CD4-positive, alpha-beta T cell treated with Interleukin-4 for 4 hours (primary cell): ENCODE results near the gene AUTS2.

ENCODE experiments used
- DNase-seq: peaks from one replicate; pipeline ENCODE4 v3.0.0-alpha.2; 2020

The AUTS2 gene

DNA sequence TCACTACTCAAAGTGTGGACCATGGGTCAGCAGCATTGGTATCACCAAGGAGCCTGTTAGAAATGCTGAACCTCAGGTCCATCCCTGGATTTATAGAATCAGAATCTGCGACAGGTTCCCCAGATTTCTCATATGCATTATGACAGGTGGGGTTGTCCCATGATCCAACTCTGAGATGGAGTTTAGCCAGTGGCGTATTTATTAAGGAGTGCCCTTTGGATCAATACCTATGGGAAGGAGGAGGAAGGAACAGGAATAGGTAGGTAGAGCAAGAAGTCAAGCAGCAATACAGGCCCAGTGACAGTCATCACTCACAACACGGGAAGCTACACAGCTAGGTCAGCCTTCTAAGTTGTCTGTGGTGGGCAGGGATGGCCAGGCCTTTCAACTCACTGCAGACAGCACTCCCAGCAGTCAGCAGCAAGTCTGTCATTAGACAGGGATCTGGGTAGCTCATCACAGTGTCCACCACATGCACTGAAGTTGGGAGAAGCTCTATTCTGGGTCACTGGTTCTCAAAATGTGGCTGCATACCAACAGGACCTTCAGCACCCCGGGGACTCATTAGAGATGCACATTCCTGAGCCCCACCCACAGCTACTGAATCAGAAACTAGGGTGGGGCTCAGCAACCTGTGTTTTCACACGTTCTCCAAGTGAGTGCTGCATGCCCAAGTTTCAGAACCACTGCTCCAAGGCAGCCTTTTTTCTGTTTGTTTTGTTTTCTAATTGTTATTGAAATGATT, 1001.3 kb downstream of the AUTS2 start:
- DNase-seq = no peak

DNA sequence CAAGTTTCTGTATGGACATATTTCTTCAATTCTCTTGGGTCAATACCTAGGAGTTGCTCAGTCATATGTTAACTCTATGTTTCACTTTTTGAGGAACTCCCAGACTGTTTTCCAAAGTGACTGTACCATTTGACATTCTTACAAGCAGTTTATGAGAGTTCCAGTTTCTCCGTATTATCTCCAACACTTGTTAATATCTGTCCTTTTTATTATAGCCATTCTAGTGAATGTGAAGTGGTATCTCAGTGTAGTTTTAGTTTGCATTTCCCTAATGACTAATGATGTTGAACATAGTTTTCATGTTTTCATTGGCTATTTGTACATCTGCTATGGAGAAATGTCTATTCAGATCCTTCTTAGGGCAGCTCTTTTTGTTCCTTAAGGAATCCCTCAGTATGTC, 1002.7 kb downstream of the AUTS2 start:
- no peak for DNase-seq

DNA sequence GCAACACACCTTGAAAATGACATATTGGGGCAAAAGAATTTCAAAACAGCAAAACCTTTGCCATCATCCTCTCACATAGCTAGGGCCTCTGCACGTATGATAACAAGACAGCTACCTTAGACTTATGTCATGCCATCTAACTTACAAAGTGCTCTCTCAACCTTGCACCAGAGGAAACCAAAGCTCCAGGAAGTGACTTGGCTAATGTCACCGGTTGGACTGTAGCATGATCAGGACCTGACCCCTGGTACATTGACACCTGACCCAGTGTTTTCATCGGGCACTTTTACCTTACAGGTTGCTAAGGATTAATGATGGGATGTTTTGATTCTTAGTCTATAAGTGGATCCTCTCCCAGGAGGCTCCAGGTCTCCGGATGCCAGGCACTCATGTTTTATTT, 1003.8 kb downstream of the AUTS2 start:
- no peak for DNase-seq

DNA sequence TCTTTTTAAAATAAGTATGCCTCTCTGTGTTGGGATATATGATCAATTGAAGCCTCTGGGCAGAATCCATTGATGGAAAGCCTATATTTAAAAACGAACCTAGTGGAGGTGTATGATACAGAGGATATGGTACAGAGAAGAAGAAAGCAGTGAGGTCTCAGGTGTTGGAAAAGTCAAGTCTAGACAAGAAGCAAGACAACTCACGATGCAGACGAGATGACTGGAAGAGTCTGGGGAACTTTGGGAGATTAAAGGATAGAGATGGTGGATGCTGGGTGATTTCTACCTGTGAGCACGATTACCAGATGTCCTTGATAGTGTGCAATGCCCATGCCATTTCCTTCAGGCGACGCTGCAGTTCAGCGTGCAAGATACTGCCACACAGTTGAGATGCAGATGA, 1009.0 kb downstream of the AUTS2 start:
- DNase-seq = no peak

DNA sequence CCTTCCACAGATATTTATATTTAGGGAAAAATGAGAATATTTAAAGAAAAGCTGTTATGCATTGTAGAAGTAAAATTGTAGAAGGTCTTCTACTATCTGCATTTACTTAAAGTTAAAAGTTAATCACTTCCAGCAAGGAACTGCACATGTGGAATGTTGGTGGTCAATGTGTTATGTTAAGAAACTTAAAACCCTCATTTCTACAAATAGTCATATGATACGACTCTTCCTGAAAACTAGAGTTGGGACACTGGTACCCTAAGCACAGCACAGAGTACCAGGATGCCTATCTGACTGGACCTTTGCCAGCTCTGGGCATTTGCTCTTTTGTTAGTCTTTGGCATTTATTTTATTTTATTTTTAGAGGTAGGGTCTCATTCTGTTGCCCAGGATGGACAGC, 1009.5 kb downstream of the AUTS2 start:
- no peak for DNase-seq

DNA sequence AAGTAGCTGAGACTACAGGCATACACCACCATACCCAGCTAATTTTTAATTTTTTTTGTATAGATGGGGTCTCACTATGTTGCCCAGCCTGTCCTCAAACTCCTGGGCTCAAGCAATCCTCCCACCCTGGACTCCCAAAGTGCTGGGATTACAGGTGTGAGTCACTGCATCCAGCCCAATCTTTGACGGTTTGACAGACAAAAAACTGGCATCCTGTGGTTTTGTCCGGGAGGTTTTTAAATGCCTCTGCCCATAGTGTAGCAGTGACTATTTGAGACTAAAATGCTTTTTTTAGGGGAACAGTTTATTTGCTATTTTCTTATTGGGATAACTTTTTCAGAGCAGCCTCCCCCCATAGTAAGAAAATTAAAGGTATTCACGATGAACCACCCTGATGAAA, 1010.0 kb downstream of the AUTS2 start:
- DNase-seq = no peak

DNA sequence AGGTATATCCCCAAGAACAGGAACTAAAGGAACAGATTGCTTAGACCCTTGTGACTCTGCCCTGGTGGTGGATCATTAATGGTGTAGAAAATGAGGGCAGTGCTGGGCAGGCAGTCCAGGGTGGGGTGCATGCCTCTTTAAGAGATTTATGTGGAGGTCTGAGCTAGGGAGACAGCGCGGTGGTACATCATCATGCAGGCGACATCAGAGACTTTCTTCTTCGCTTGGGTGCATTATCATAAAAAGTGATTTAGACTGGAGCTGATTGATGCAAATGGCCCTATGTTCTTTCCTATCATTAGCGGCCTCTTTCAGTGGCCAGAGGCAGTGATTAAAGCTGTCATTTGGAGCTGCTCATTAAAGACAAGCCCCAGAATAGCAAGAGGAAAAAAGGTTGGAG, 1014.5 kb downstream of the AUTS2 start:
- DNase-seq = no peak

DNA sequence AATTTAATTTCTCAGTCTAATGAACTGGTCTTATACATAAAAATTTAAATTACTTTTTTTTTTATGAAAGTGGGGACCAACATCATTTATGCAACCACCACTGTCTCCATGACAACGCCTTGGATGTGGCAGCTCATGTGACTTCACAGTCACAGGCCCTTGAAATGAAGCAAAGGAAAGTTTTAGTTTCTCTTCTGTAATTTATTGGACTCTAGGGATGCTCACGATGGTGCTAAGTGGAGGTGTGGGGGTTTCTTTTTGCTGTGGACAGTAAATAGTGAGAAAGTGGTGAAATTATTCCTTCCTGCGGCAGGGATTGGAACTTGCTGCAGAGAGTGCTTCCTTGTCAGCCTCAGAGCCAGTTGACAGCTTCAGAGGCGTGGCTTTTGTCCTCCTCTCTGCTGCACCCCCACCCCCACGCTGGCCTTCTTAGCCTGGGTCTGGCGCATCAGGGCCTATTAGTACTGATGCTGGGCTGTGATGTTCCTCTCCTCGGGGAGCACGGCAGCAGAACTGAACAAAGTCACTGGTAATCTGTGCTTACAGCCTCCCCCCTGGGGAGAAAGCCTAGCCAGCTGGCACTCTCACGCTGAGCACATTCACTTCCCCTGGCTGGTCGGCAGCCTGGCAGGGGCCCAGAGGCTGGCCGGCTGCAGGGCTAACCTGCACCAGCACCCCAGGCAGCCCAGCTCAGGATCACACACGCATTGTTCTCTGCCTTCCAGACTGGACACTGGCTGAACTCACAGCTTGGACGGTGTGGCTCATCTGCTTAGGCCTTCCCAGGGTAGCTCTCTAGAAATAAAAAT, 1016.2 kb downstream of the AUTS2 start:
- no peak for DNase-seq

DNA sequence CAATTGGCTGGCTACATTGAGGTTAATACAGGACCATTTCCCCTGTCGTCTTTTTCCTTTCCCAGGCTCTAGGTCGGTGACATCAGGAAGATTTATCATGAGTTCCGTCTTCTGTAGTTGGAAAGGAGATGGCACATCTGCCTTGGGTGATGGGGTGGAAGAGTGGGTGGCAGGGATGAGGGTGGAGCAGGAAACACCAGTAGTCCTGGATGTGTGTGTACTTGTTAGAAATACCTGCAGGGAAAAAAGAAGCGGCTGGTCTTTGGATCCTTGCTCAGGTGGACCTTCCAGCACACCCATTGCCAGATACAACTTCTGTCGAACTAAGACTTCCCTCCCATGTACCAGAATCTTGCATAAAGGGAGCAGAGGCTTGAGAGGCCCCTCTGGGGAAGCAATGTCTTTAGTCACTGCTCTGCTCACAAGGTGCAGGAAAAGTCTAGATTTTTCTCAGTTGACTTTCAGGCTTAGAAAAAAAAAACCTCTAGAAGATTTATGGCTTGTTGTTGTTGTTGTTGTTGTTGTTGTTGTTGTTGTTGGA, 1016.9 kb downstream of the AUTS2 start:
- no peak for DNase-seq

DNA sequence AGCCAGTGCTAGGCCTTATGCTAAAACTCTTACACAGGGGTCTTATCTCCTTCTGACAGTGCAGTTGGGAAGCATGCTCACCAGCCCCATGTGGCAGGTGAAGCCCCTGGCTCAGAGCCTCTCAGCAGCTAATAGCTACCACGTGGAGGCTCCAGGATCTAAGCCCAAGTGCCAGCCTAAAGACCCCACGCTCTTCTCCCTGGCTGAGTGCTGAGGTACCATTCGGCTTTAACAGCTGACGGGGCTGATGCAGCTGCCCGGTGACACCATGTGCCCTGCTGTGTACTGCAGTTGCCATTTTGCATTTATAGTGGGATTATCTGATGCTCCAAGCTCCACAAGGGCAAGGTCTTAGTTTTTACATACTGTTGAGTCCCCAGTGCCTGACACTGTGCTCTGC, 1017.9 kb downstream of the AUTS2 start:
- DNase-seq = no peak

DNA sequence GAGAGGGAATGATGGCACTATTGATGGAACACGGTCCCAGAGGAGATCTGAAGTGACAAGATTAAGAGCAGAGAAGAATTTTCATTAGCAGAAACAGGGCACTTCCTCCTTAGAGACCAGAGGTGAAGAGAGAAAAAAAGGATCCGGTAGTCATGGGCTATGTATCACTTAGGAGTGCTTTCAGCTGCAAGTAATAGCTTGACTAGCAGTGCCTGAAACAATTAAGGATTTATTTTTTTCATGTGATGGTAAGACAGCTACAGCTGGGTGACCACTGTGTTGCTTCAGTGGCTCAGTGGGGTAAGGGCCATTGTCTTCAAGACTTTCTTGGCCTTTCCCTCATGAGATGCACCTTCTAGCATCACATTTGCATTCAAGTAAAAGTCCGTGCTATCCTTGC, 1018.5 kb downstream of the AUTS2 start:
- DNase-seq = no peak

DNA sequence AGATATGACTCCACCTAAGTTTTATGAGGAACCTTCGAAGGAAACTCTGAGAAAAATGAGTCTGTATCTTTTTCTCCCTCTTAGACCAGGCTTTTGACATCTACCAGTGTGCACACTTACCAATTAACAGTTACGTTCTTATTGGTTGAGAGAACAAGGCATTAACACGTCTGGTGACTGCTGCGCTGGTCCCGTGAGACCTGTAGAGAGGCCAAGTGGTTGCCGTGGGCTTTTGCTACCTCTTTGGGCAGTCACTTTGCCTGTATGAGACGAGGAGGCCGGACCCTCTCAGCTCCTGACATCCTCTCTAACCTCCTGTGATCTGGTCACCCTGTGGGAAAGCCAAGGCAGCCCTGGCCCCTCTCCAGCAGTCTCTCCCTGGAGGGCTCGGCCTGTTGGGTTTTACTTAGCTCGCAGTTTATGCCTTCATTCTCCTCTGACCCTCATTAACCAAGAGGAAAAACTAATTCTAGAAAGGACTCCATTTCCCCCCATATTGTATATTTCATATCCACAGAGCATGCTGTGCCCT, 1019.8 kb downstream of the AUTS2 start:
- no peak for DNase-seq

DNA sequence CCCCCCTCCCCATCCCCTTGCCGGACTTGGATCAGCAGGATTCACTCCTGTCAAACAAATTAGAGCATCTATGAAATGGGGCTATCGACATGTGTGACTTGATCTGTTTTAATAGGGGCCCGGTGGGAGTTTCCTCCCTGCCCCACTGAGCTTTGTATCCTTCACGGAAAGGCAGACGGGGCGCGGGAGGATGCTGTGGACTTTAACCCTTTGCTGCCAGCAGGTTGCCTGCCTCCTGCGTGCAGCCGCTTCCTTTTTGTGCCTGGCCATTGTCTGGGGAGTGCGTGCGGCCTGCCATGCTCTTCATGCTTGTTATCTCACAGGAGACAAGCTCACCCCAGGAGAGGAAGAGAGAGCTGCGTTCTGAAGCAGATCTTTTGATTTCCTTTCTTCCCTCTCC, 1020.9 kb downstream of the AUTS2 start:
- no peak for DNase-seq

DNA sequence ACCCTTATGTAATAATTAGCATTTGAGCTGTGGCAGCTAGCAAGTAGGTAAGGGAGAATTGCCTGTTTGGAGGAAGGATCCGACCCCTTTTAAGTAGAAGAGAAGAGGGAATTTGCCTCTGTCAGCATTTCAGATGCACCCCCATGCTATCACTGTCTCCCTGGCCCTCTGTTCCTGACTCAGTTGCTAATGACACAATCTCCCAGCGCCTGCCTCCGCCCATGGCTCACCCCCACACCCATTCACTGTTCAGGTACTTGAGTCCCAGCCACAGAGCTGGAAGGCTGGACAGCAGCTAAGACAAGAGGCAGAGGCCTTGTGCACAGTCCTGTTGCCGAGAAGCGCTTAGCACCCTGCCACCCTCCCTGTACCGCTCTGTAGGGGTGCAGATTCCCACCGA, 1021.4 kb downstream of the AUTS2 start:
- DNase-seq = no peak

DNA sequence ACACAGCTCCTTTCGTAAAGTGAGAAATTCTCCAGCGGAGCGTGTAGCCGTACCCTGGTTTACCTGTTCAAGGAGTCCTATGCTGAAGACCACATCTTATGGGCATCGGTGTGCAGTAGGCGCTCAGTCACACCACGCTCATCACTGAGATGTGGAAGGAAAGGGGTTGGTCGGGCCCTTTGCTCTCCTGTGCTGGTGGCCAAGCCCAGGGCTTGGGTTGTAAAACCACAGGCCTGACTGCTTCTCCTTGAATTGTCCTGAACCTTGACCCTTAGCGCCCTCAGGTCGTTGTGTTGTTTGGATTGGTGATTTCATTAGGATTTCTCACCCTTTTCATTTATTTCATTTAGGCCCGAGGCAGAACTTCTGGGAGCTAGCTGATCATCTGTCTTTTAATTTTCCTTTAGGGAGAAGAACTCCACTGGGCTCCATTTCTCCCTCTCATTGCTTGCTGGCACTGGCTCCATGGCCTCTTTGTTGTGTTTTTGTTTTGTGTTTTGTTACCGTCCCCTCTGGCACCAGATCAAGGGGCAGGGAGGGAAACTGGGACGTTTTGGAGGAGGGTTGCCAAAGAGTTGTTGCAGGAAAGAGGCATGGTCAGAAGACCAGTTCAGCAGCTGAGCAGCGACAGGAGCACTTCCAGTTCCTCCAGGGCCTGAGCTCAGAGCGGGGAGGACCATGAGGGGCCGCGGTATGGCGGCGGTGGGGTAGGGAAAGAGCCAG, 1022.2 kb downstream of the AUTS2 start:
- no peak for DNase-seq

DNA sequence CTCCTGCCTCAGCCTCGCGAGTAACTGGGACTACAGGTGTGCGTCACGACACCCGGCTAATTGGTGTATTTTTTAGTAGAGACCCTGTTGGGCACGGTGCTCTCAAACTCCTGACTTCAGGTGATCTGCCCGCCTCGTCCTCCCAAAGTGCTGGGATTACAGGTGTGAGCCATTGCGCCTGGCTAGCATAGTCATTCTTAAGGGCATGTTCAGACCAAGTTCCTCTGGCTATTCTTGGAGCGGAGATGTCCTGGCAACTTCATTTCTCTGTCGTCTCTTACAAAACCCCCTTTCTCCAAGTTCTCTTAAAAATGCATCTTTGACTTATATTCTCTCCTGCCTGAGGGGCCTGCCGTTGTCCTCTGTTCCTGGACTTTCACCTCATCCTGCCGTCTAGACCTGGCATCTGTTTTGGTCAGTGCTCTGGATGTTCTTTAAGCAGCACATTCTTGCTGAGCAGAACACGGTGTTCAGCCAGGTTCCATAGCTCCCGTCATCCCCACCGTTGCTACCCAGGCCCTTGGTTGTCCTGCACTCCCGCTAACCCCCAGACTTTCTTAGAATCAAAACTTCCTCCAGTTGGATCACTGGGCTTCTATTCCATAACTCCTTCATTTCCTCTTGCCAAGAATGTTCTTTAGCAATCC, 1023.8 kb downstream of the AUTS2 start:
- no peak for DNase-seq

DNA sequence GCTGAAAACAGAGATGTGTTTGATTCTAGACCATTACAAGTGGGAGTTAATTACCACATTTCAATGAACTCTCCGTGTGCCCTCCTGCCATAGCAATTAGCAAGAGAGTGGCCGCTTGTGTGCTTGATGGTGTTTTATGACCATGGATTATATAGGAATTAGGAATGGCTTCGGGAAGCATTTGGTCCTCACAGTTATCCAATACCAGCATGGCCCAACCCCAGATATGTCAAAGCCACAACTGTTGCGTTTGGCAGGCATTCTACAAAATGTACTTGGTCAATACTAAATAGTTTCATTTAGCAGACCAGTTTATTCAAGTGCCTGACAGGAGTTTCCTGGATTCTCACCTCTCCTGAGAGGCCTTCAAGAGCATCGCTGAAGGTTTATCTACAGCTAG, 1024.7 kb downstream of the AUTS2 start:
- no peak for DNase-seq

DNA sequence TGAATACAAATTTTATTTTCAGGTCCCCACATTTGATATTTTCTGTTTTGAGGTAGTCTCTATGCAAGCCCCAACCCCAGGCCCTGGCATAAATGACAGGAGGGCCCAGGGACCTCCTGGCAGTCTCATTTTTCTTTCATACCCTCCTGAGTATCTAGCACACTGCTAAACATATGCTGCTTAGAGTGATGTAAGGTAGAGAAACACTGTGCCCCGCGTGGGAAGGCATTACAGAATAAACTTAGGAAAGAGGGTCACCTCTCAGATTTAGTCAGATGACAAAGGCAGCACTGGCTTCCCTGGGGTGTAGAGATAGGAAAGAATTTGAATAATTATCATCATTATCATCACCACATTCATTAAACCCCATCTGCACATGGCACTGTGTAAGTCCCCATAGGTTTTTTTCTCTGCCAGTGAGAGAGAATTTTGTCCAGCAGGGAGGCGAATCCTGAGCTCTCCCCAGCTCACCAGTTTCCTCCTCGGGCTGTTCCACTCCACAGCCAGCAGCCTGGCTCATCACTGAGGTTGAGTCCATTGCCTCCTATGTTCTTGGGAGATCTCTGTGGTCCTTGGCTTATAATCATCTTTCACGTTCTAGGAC, 1026.3 kb downstream of the AUTS2 start:
- DNase-seq = no peak

DNA sequence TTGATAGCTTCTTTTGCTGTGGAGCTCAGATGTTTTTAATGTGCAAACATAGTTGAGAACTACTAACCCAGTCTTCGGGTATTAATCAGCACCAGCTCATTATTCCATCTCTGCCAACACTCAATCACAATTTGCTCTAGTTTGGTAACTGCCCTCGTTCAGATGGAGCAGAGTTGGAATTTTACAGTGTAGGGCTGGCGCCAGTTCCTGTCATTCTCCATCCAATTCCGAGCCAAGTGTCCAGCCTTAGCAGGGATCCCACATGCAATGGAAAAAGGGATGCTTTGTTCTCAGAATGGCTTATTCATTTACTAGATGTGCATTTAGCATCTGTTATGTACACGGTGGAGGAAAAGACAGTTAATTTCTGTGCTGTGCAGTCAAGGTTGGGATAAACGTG, 1029.2 kb downstream of the AUTS2 start:
- no peak for DNase-seq

DNA sequence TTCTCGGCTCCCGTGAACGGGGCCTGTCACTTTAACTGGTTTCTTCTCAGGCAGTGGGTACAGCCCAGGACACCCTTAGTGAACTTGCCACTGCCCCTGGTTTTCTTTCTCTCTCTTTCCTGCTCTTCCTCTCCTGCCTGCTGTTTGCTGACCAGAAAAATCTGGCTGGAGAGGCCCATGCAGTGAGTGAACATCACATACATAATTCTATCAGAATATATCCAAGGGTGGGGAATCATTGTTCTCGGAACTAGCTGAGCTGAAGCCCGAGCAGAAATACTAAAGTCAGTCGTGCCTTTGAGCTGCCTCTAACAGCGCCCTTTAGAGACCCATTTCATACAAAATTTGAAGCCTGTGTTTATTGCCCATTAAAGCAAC, 1032.2 kb downstream of the AUTS2 start:
- DNase-seq = no peak

DNA sequence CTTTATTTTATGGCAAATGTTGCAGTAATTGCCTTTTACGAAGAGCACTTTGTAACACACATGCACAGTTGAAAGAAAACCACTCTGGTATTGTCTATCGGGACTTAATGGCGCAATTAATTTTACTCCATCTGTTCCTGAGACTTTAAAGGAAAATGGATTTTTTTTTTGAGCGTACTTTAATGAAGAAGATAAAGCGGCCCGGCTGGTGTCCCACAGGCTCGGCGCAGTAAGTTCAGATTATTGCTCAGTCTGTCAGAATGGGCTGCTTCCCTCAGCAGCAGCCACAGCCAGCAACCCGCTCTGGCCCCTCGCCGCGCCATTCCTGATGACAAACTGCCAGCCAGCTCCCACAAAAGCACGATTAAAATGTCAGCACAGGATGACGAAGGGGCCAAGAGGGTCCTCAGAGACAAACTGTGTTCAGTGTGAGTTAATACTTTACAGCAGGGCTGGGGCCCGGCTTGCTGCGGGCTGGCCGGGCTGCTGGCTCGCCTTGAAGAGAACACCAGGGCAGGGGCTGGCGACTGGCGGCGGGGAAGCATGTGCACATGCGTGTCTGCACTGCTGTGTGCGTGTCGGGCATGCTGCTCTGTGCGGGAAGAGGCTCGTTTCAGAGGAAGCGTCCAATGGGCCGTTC, 1032.7 kb downstream of the AUTS2 start:
- DNase-seq = no peak

DNA sequence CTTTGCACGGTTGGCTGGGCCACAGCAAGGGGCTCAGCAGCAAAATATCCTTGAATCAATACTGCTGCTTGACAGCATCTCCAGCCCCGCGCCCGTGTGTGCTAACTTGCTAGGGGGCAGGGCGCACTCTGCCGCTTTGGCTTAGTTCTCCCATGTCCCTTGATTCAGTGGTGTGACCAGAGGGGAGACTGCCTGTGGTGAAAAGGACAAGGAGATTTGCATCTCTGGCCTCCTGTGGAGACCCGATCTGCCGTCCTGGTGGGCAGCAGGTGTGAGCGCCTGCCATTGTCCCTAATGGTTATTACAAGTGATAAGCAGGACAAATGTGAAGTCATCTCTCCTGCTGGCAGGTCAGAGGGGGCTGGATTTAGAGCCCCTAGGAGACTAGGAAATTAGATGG, 1033.4 kb downstream of the AUTS2 start:
- no peak for DNase-seq
